ENCODE data around the gene SPRY4. TPM values are rescaled to one million over a fixed set of nuclear protein-coding genes. Genes with fewer than 3 reads are reported as not detected.
A peak's percentile ranks its signal among the peaks of the same experiment; 100 is the strongest.

Gene SPRY4
- total RNA-seq, 1 experiment from 2014 or later, result 140 TPM

GRCh38 chr5:142322747-142323479, 1.9 kb downstream of the SPRY4 start (continued):
- TF ChIP-seq E2F4 (CRISPR knock-in tag; IDR thresholded peaks at IDR 0.05; ENCODE audit: borderline replicate concordance, low read depth), result no peak
- TF ChIP-seq ARID4B (CRISPR knock-in tag; IDR thresholded peaks at IDR 0.05; ENCODE audit: borderline replicate concordance), result peak; percentile 73; the same call in 1 of the 2 replicates

GRCh38 chr5:142322403-142322746, 2.4 kb downstream of the SPRY4 start:
- no peaks in the 10 kb centered on the region for H3K9me3 Mint-ChIP-seq
- H3K36me3 Mint-ChIP-seq, result peaks cover 49% of the 10 kb centered on the region
- no peak for TF ChIP-seq AR (CRISPR knock-in tag; IDR thresholded peaks at IDR 0.05)
- TF ChIP-seq MAX (CRISPR knock-in tag; IDR thresholded peaks at IDR 0.05), result no peak
- no peak for TF ChIP-seq ZNF425 (CRISPR knock-in tag; conservative IDR thresholded peaks at IDR 0.05)
- TF ChIP-seq GTF2I (CRISPR knock-in tag; conservative IDR thresholded peaks at IDR 0.05), result no peak
- TF ChIP-seq SOX15 (CRISPR knock-in tag; IDR thresholded peaks at IDR 0.05), result no peak
- no peak for TF ChIP-seq CDX4 (CRISPR knock-in tag; IDR thresholded peaks at IDR 0.05; ENCODE audit: borderline replicate concordance)
- TF ChIP-seq NFATC4 (CRISPR knock-in tag; IDR thresholded peaks at IDR 0.05), result no peak
- no peak for TF ChIP-seq PRDM15 (CRISPR knock-in tag; IDR thresholded peaks at IDR 0.05)
- no peak for TF ChIP-seq ARID4B (CRISPR knock-in tag; IDR thresholded peaks at IDR 0.05; ENCODE audit: borderline replicate concordance)

More at GRCh38 chr5:142322403-142322746, 2.4 kb downstream of the SPRY4 start:
- POLR2A ChIA-PET, result interaction anchor here (0.6 to 1.8 kb wide), 4 partner anchors 13 to 177 kb away, joined by 3 read pairs; no protein-coding TSS in a partner anchor
- ATAC-seq, result no peak
- Mint-ChIP-seq H3K27me3 (ENCODE audit: low read depth) (no peaks in the 10 kb centered on the region; the same call in 1 of the 2 replicates), H3K4me3 (peak overlapping the region; percentile 96), H3K27ac (peak overlapping the region; percentile 84), H3K4me1 (peaks cover 66% of the 10 kb centered on the region)
- CTCF ChIA-PET, result interaction anchor here (0.5 to 4.5 kb wide), 5 partner anchors 20 to 353 kb away, joined by 3 to 32 read pairs (median 4); partner anchors contain the start of gene RNF14
- no peak for DNase-seq (ENCODE audit: low spot score)

Data from WTC11 (cell line).